Esophagus squamous epithelium (tissue), 4 donors: Measurements from ENCODE around the gene CCL20.

ENCODE experiments used
- POLR2A ChIP-seq, 4 donors: fragments of 450-650 bp; IDR thresholded peaks; one replicate each; pipeline ENCODE4 v1.6.1; 2017; ENCODE audit warnings: antibody characterized with exemption in 4 of 4, mild to moderate bottlenecking in 4 of 4, moderate library complexity in 3 of 4
- TF ChIP-seq, protein P1 (sequence below), 6 experiments: fragments of 450-650 bp in 4 of 6; fragments of 200-600 bp in 2 of 6; sonication (generic) in 2 of 6; IDR thresholded peaks; one replicate each; pipeline ENCODE4 v1.5.1; 2016 to 2019; ENCODE audit warnings: antibody characterized with exemption in 6 of 6, mild to moderate bottlenecking in 4 of 6, moderate library complexity in 4 of 6

DNA sequence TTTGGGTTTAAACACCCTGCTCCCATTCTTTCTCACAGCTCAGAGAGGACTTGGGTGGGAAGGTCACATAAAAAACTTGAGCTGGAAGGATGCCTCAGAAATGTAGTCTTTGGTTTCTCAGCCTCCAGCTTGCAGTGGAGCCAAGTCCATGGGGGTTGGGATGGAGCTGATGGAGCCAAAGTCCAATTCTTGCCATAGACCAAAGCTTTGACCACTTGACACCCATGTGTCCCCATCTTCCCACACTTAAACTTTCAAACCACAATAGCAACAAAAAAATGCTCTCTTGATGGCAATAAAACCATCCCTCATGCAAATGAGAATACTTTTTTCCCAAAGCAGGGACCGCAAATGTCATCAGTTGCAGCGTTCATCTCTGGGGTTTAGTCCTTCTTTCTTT lies 43.1 kb downstream of the CCL20 start:
- TF ChIP-seq, protein P1, sequence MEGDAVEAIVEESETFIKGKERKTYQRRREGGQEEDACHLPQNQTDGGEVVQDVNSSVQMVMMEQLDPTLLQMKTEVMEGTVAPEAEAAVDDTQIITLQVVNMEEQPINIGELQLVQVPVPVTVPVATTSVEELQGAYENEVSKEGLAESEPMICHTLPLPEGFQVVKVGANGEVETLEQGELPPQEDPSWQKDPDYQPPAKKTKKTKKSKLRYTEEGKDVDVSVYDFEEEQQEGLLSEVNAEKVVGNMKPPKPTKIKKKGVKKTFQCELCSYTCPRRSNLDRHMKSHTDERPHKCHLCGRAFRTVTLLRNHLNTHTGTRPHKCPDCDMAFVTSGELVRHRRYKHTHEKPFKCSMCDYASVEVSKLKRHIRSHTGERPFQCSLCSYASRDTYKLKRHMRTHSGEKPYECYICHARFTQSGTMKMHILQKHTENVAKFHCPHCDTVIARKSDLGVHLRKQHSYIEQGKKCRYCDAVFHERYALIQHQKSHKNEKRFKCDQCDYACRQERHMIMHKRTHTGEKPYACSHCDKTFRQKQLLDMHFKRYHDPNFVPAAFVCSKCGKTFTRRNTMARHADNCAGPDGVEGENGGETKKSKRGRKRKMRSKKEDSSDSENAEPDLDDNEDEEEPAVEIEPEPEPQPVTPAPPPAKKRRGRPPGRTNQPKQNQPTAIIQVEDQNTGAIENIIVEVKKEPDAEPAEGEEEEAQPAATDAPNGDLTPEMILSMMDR (IDR thresholded peaks at IDR 0.05), result no peak
- TF ChIP-seq POLR2A (IDR thresholded peaks at IDR 0.05), result no peak
